MM.1S (cell line): ENCODE results near the gene CALD1.

Experiments
- CTCF ChIP-seq: fragments of 300-600 bp; sonication (generic); IDR thresholded peaks from 2 replicates; pipeline ENCODE4 v1.5.1; 2016; ENCODE audit warnings: antibody characterized with exemption, low read length, mixed read lengths
- EZH2 ChIP-seq: fragments of 300-600 bp; sonication (generic); optimal IDR thresholded peaks from 2 replicates; pipeline ENCODE3; 2017; ENCODE audit warnings: low read depth, mild to moderate bottlenecking, antibody characterized with exemption, low read length, mixed read lengths
- EZH2phosphoT487 ChIP-seq: fragments of 300-600 bp; sonication (generic); IDR thresholded peaks from 2 replicates; pipeline ENCODE4 v1.6.1; 2018; ENCODE audit warnings: antibody characterized with exemption, low read length

- TF ChIP-seq EZH2phosphoT487 = no peak
- no peak for TF ChIP-seq CTCF
- TF ChIP-seq EZH2 = no peak
Measured at GRCh38 chr7:134938141-134938540, 158.7 kb downstream of the CALD1 start.
